ENCODE results near the gene TAC1.

GRCh38 chr7:97772045-97772901 lies 40.4 kb downstream of the TAC1 start:
- TF ChIP-seq, protein P1, sequence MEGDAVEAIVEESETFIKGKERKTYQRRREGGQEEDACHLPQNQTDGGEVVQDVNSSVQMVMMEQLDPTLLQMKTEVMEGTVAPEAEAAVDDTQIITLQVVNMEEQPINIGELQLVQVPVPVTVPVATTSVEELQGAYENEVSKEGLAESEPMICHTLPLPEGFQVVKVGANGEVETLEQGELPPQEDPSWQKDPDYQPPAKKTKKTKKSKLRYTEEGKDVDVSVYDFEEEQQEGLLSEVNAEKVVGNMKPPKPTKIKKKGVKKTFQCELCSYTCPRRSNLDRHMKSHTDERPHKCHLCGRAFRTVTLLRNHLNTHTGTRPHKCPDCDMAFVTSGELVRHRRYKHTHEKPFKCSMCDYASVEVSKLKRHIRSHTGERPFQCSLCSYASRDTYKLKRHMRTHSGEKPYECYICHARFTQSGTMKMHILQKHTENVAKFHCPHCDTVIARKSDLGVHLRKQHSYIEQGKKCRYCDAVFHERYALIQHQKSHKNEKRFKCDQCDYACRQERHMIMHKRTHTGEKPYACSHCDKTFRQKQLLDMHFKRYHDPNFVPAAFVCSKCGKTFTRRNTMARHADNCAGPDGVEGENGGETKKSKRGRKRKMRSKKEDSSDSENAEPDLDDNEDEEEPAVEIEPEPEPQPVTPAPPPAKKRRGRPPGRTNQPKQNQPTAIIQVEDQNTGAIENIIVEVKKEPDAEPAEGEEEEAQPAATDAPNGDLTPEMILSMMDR (IDR thresholded peaks at IDR 0.05) = no peak
- no peak for TF ChIP-seq POLR2A (IDR thresholded peaks at IDR 0.05)

All from uterus (tissue), 2 donors.